NCI-H460 (cell line): ENCODE data around the gene BET1L. TPM values are rescaled to one million over a fixed set of nuclear protein-coding genes. Genes with fewer than 3 reads are reported as not detected.
A peak's percentile ranks its signal among the peaks of the same experiment; 100 is the strongest.

ENCODE experiments used
- DNase-seq: peaks from one replicate; pipeline ENCODE4 v3.0.0-alpha.2; 2016; ENCODE audit warnings: low read depth; ENCODE audit errors: extremely low read depth
- total RNA-seq: library from RNA; depleted of rRNA; stranded (reverse); fragments of >200 nt; shearing (Covaris generic); gene quantifications from 2 replicates; pipeline ENCODE4 v1.2.3, GENCODE V29; 2014

Gene BET1L
- total RNA-seq, 1 experiment from 2014 or later = 16.5 TPM

- no peak for DNase-seq
Observed at GRCh38 chr11:211741-212140, 4.5 kb upstream of the BET1L start.

- DNase-seq = no peak
Observed at GRCh38 chr11:211295-211694, 4.1 kb upstream of the BET1L start.

GRCh38 chr11:210803-211180 is 3.6 kb upstream of the BET1L start:
- no peak for DNase-seq

GRCh38 chr11:210122-210802 is 3.1 kb upstream of the BET1L start:
- DNase-seq = no peak

GRCh38 chr11:209275-210121 is 2.3 kb upstream of the BET1L start:
- DNase-seq = no peak

GRCh38 chr11:208917-209260 is 1.7 kb upstream of the BET1L start:
- no peak for DNase-seq

- DNase-seq = peak; percentile 38
Observed at GRCh38 chr11:208181-208916, 1.1 kb upstream of the BET1L start.

- DNase-seq = no peak
Observed at GRCh38 chr11:207863-208180, 623 bp upstream of the BET1L start.

GRCh38 chr11:206526-207207 is 532 bp downstream of the BET1L start:
- DNase-seq = no peak

- no peak for DNase-seq
Observed at GRCh38 chr11:206002-206384, 1.2 kb downstream of the BET1L start.

GRCh38 chr11:205221-206001 is 1.8 kb downstream of the BET1L start:
- no peak for DNase-seq

- no peak for DNase-seq
Observed at GRCh38 chr11:204587-205109, 2.6 kb downstream of the BET1L start.

GRCh38 chr11:203945-204586 is 3.1 kb downstream of the BET1L start:
- DNase-seq = no peak

GRCh38 chr11:203056-203944 is 3.9 kb downstream of the BET1L start:
- no peak for DNase-seq

- no peak for DNase-seq
Observed at GRCh38 chr11:202490-202889, 4.7 kb downstream of the BET1L start.

- no peak for DNase-seq
Observed at GRCh38 chr11:201966-202365, 5.2 kb downstream of the BET1L start.

- no peak for DNase-seq
Observed at GRCh38 chr11:200224-201003, 6.8 kb downstream of the BET1L start.

- no peak for DNase-seq
Observed at GRCh38 chr11:199782-200181, 7.4 kb downstream of the BET1L start.
